Panc1 (cell line): Measurements from ENCODE around the gene FOXK1.

Experiments
- CTCF ChIP-seq: fragments of 450-650 bp; IDR thresholded peaks from 2 replicates; pipeline ENCODE4 v1.5.1; 2017; ENCODE audit warnings: mild to moderate bottlenecking
- POLR2AphosphoS5 ChIP-seq: IDR thresholded peaks from 2 replicates; pipeline ENCODE4 v1.6.1; 2012; ENCODE audit warnings: mild to moderate bottlenecking, low read depth, low read length, moderate library complexity
- REST ChIP-seq, 2 experiments: IDR thresholded peaks; 2 replicates each; pipeline ENCODE4 v1.6.1; 2011 to 2012; ENCODE audit warnings: low read depth in 2 of 2, control low read depth in 1 of 2, low read length in 1 of 2, mild to moderate bottlenecking in 1 of 2, moderate library complexity in 1 of 2; ENCODE audit not compliant: insufficient read depth in 1 of 2
- SIN3A ChIP-seq: IDR thresholded peaks from 2 replicates; pipeline ENCODE4 v1.6.1; 2012; ENCODE audit warnings: low read depth, mild to moderate bottlenecking, low read length, moderate library complexity, borderline replicate concordance; ENCODE audit not compliant: insufficient read depth
- TCF7L2 ChIP-seq: IDR thresholded peaks from 2 replicates; pipeline ENCODE4 v1.6.1; 2011; ENCODE audit warnings: mild to moderate bottlenecking, low read depth, low read length, inconsistent platforms

GRCh38 chr7:4745971-4746919 lies 64.2 kb downstream of the FOXK1 start:
- TF ChIP-seq CTCF (no peak), POLR2AphosphoS5 (no peak), REST (IDR thresholded peaks at IDR 0.05; ENCODE audit: insufficient read depth in 1 of 2, low read depth in 2 of 2, low read length in 1 of 2) (no peak), SIN3A (no peak), TCF7L2 (no peak)
